ENCODE results near the gene CYP4F22. TPM values are rescaled to one million over a fixed set of nuclear protein-coding genes. Genes with fewer than 3 reads are reported as not detected.

CYP4F22 gene
- total RNA-seq, 1 experiment from 2014 or later: not detected

DNA sequence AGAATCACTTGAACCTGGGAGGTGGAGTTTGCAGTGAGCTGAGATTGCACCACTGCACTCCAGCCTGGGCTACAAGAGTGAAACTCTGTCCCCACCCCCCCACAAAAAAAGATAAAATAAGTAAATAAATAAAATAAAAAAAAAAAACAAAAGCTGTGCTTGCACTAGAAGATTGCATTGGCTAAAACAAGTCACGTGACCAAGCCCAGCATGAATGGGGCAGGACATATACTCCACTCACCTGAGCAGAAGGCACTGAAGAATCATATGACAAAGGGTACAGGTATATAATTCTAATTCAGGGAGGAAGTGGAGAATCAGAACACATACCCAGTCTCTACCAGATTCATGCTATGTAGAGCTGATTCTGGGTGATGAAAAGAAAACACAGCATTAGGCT, 36.6 kb downstream of the CYP4F22 start:
- no peak overlapping the region for H4K5ac ChIP-seq (ENCODE audit: insufficient read length, low read depth, low read length)
- TF ChIP-seq, protein P1, sequence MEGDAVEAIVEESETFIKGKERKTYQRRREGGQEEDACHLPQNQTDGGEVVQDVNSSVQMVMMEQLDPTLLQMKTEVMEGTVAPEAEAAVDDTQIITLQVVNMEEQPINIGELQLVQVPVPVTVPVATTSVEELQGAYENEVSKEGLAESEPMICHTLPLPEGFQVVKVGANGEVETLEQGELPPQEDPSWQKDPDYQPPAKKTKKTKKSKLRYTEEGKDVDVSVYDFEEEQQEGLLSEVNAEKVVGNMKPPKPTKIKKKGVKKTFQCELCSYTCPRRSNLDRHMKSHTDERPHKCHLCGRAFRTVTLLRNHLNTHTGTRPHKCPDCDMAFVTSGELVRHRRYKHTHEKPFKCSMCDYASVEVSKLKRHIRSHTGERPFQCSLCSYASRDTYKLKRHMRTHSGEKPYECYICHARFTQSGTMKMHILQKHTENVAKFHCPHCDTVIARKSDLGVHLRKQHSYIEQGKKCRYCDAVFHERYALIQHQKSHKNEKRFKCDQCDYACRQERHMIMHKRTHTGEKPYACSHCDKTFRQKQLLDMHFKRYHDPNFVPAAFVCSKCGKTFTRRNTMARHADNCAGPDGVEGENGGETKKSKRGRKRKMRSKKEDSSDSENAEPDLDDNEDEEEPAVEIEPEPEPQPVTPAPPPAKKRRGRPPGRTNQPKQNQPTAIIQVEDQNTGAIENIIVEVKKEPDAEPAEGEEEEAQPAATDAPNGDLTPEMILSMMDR (conservative IDR thresholded peaks at IDR 0.05): no peak

More for the DNA sequence above, 36.6 kb downstream of the CYP4F22 start:
- Histone ChIP-seq H3T11ph (ENCODE audit: low read length) (no peak overlapping the region), H3K18ac (ENCODE audit: insufficient read length, low read depth, low read length) (no peak overlapping the region), H3K4ac (ENCODE audit: low read depth, low read length) (no peak overlapping the region), H2BK20ac (ENCODE audit: low read depth, low read length, poor library complexity, severe bottlenecking) (no peak overlapping the region), H2BK12ac (ENCODE audit: insufficient read length, low read depth, low read length) (no peak overlapping the region), H2BK5ac (ENCODE audit: insufficient read length, low read length) (no peak overlapping the region), H3K9me3 (ENCODE audit: control insufficient read depth, low read depth, low read length) (peaks cover 28% of the 10 kb centered on the region), H2BK120ac (ENCODE audit: low read depth, low read length, poor library complexity, severe bottlenecking) (no peak overlapping the region), H3K79me2 (ENCODE audit: insufficient read depth, low read length) (no peaks in the 10 kb centered on the region), H2AK5ac (ENCODE audit: insufficient read length, low read length) (no peak overlapping the region), H3K9ac (ENCODE audit: extremely low read depth, insufficient read length, low read length) (no peak overlapping the region), H3K14ac (ENCODE audit: insufficient read depth, low read length) (no peak overlapping the region), H3K27me3 (ENCODE audit: insufficient read depth, low read length) (no peaks in the 10 kb centered on the region), H3K23me2 (ENCODE audit: insufficient read length, low read depth, low read length, poor library complexity, severe bottlenecking) (no peaks in the 10 kb centered on the region), H3K4me1 (ENCODE audit: insufficient read depth, low read length) (no peaks in the 10 kb centered on the region), H3K79me1 (ENCODE audit: insufficient read depth, low read depth, low read length, poor library complexity, severe bottlenecking) (no peaks in the 10 kb centered on the region), H3K27ac (ENCODE audit: insufficient read length, low read depth, low read length) (no peak overlapping the region), H2AFZ (ENCODE audit: low read length) (no peak overlapping the region), H3K56ac (ENCODE audit: insufficient read length, low read depth, low read length) (no peak overlapping the region), H3K23ac (ENCODE audit: insufficient read length, low read depth, low read length) (no peak overlapping the region), H2BK15ac (ENCODE audit: low read depth, low read length) (no peak overlapping the region), H3K4me2 (ENCODE audit: insufficient read depth, insufficient read length, low read length) (no peak overlapping the region), H4K91ac (ENCODE audit: insufficient read length, low read depth, low read length) (no peak overlapping the region), H4K20me1 (ENCODE audit: control insufficient read depth, insufficient read depth, insufficient read length) (no peaks in the 10 kb centered on the region), H4K8ac (replicated peaks; ENCODE audit: insufficient read length, low read depth, low read length) (no peak overlapping the region)
- Mint-ChIP-seq H3K9me3 (peaks cover 48 to 89% of the 10 kb centered on the region in 2 experiments), H3K27me3 (ENCODE audit: low read depth) (peaks cover 2% of the 10 kb centered on the region), H3K4me1 (no peaks in the 10 kb centered on the region), H3K4me3 (no peak overlapping the region), H3K27ac (no peak overlapping the region), H3K36me3 (ENCODE audit: insufficient read depth in 1 of 3, low read depth in 3 of 3) (peaks cover 0 to 30% (median 1%) of the 10 kb centered on the region in 3 experiments; a peak in 4 of 7 replicates)
- no peak for DNase-seq
- WGBS (ENCODE audit: extremely low coverage, insufficient read length, low lambda C conversion rate): no CpG with 5 or more reads among the region's 1 CpG
